GM12864 (cell line): ENCODE results near the gene SPEN.
"Not testable (repeated sequence)": the region's sequence is repeated elsewhere in the genome, so short reads cannot be mapped to it uniquely, and the experiment has no call there.

ENCODE experiments used
- DNase-seq: peaks from one replicate; pipeline ENCODE4 v3.0.0-alpha.2; 2011; ENCODE audit warnings: low read depth
- H3K4me3 ChIP-seq: 2 replicates; pipeline ENCODE4 v1.5.1; 2011; ENCODE audit warnings: mild to moderate bottlenecking, low read depth, low read length, control low read depth
- TF ChIP-seq, protein P1 (sequence below): IDR thresholded peaks from 2 replicates; pipeline ENCODE4 v1.5.1; 2011; ENCODE audit warnings: low read depth, mild to moderate bottlenecking, moderate library complexity, low read length, control low read depth, inconsistent platforms; ENCODE audit errors: missing control alignments

SPEN gene

GRCh38 chr1:15895233-15895632, 47.7 kb downstream of the SPEN start:
- no peak for DNase-seq
- TF ChIP-seq, protein P1, sequence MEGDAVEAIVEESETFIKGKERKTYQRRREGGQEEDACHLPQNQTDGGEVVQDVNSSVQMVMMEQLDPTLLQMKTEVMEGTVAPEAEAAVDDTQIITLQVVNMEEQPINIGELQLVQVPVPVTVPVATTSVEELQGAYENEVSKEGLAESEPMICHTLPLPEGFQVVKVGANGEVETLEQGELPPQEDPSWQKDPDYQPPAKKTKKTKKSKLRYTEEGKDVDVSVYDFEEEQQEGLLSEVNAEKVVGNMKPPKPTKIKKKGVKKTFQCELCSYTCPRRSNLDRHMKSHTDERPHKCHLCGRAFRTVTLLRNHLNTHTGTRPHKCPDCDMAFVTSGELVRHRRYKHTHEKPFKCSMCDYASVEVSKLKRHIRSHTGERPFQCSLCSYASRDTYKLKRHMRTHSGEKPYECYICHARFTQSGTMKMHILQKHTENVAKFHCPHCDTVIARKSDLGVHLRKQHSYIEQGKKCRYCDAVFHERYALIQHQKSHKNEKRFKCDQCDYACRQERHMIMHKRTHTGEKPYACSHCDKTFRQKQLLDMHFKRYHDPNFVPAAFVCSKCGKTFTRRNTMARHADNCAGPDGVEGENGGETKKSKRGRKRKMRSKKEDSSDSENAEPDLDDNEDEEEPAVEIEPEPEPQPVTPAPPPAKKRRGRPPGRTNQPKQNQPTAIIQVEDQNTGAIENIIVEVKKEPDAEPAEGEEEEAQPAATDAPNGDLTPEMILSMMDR, result no peak
- H3K4me3 ChIP-seq, result no peak overlapping the region

DNA sequence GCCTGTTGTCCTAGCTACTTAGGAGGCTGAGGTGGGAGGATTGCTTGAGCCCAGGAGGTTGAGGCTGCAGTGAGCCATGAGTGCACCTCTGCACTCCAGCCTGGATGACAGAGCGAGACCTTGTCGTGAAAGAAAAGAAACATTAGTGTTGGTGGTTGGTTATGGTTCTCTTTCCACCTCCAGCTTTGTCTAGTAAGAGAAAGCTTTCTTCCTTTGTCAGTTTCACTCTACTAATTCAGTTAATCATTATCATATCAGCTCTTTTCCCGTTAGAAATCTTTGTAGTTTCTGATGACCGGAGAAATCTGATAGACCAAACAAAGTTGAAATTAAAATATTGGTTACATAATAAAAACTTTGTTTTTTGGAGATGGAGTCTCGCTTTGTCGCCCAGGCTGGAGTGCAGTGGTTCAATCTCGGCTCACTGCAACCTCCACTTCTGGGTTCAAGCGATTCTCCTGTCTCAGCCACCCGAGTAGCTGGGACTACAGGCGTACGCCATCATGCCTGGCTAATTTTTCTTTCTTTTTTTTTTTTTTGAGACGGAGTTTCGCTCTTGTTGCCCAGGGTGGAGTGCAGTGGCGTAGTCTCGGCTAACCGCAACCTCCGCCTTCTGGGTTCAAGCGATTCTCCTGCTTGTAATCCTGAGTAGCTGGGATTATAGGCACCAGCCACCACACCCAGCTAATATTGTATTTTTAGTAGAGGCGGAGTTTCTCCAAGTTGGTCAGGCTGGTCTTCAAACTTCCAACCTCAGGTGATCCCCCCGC, 49.5 kb downstream of the SPEN start:
- H3K4me3 ChIP-seq, DNase-seq: not testable (repeated sequence)

DNA sequence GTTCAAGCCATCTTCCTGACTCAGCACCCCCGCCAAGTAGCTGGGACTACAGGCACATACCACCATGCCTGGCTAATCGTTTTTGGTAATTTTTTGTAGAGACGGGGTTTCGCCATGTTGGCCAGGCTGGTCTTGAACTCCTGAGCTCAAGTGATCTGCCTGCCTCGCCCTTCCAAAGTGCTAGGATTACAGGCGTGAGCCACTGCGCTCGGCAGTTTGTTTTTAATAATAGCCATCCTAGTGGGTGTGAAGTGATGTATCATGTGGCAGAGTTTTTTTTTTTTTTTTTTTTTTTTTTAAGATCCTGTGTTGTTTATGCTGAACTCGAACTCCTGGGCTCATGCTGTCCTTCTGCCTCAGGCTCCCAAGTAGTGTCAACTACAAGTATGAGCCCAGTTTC, 51.8 kb downstream of the SPEN start:
- DNase-seq, result no peak
- TF ChIP-seq, protein P1, result no peak
- H3K4me3 ChIP-seq, result no peak overlapping the region

DNA sequence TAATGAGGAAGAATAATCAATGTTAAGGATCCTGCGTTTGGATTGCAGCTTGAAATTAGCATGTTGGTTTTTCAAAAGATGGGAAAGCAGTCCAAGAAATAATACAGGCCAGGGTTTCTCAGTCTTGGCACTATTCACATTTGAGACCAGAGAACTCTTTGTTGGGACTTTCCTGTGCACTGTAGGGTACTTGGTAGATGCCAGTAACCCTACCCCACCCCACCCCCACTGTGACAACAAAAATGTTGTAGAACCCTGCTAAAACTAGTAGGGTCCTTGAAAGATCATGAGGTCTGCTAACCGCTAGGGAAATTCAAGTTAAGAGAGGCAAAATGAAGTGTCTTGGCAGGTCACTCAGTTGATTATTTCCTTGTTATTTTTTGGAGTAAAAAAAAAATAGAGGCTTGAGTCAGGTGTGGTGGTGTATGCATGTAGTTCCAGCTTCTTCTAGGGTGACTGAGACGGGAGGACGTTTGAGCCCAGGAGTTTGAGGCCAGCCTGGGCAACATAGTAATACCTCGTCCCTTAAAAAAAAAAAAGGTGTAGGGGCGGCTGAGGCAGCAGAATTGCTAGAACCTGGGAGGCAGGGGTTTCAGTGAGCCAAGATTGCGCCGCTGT, 53.3 kb downstream of the SPEN start:
- H3K4me3 ChIP-seq, result no peak overlapping the region
- TF ChIP-seq, protein P1, result no peak
- DNase-seq, result no peak

DNA sequence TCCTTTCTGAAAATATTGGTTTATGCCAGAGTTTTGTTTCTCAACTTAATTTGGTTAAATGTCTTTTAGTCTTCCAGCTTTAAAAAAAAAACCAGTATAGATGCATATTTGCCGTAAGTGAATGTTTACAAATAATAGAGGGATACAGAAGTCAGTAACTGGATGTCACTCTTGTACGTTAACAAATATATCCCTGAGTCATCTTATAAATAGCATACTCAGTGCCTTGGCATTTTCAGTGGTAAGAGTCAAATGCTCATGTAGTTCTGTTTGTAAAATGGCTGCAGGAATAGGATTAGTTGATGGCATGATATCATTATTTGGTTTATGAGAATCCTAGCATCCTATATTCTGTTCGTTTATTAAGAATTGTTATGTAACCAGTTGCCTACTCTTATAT, 55.4 kb downstream of the SPEN start:
- no peak overlapping the region for H3K4me3 ChIP-seq
- TF ChIP-seq, protein P1, result no peak
- DNase-seq, result no peak

- H3K4me3 ChIP-seq, result no peak overlapping the region
- TF ChIP-seq, protein P1, result no peak
- no peak for DNase-seq
Observed at GRCh38 chr1:15908597-15908996, 61.1 kb downstream of the SPEN start.

DNA sequence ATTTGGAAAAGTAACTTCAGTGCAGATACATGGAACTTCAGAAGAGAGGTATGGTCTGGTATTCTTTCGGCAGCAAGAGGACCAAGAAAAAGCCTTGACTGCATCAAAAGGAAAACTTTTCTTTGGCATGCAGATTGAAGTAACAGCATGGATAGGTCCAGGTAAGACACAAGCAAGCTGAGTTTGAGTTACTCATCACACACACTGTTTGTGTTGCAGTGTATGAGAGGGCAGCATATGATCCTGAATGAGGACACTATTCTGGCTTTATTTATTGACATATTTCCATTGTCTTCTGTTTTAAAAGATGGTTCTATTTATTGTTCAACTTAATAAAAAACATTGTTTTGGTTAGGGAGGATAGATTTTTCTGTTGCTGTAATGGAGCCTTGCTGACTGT, 63.6 kb downstream of the SPEN start:
- H3K4me3 ChIP-seq, result no peak overlapping the region
- no peak for DNase-seq
- TF ChIP-seq, protein P1, result no peak
